HepG2 (cell line): ENCODE results near the gene PDK2. TPM values are rescaled to one million over a fixed set of nuclear protein-coding genes. Genes with fewer than 3 reads are reported as not detected.

ENCODE experiments used
- AGO2 ChIP-seq: fragments of 200-400 bp; formaldehyde crosslinking; optimal IDR thresholded peaks from 2 replicates; pipeline ENCODE3; 2017; ENCODE audit warnings: mild to moderate bottlenecking, low read depth, low read length, moderate library complexity
- AKAP8 ChIP-seq: sonication (generic); formaldehyde crosslinking; IDR thresholded peaks from 2 replicates; pipeline ENCODE4 v1.5.1; 2020; ENCODE audit warnings: mild to moderate bottlenecking, missing genetic modification reagents
- ARNT ChIP-seq: fragments of 450-650 bp; IDR thresholded peaks from 2 replicates; pipeline ENCODE4 v1.6.1; 2017
- BCL6 ChIP-seq: IDR thresholded peaks from 2 replicates; pipeline ENCODE4 v1.6.1; 2016; ENCODE audit warnings: missing genetic modification reagents, missing compliant biosample characterization
- CEBPB ChIP-seq: IDR thresholded peaks from 2 replicates; pipeline ENCODE4 v1.6.1; 2011; ENCODE audit warnings: low read depth, low read length, improper control_type of control experiment, borderline replicate concordance
- GFI1 ChIP-seq: sonication (generic); formaldehyde crosslinking; IDR thresholded peaks from 2 replicates; pipeline ENCODE4 v1.5.0; 2020; ENCODE audit warnings: missing genetic modification reagents, mild to moderate bottlenecking, borderline replicate concordance
- KDM2A ChIP-seq: sonication (generic); formaldehyde crosslinking; IDR thresholded peaks from 2 replicates; pipeline ENCODE4 v1.4.0; 2020; ENCODE audit warnings: low read depth, missing genetic modification reagents, borderline replicate concordance
- KDM3A ChIP-seq: IDR thresholded peaks from 2 replicates; pipeline ENCODE4 v1.6.1; 2018; ENCODE audit warnings: low read depth, missing compliant biosample characterization
- NBN ChIP-seq: fragments of 450-650 bp; conservative IDR thresholded peaks from 2 replicates; pipeline ENCODE4 v1.6.1; 2017
- RBM22 ChIP-seq: fragments of 200-400 bp; formaldehyde crosslinking; optimal IDR thresholded peaks from 2 replicates; pipeline ENCODE3; 2017; ENCODE audit warnings: mild to moderate bottlenecking, low read length, moderate library complexity
- TAF15 ChIP-seq: fragments of 200-400 bp; formaldehyde crosslinking; IDR thresholded peaks from one replicate; pipeline ENCODE4 v1.6.1; 2018; ENCODE audit warnings: mild to moderate bottlenecking, low read depth, low read length; ENCODE audit not compliant: poor library complexity, severe bottlenecking
- TBX2 ChIP-seq: sonication (generic); formaldehyde crosslinking; IDR thresholded peaks from 2 replicates; pipeline ENCODE4 v1.5.0; 2020; ENCODE audit warnings: missing genetic modification reagents, mild to moderate bottlenecking, borderline replicate concordance
- ZNF34 ChIP-seq: sonication (generic); formaldehyde crosslinking; IDR thresholded peaks from 2 replicates; pipeline ENCODE4 v1.4.0; 2020; ENCODE audit warnings: mild to moderate bottlenecking, missing genetic modification reagents, borderline replicate concordance
- ZNF543 ChIP-seq: sonication (generic); formaldehyde crosslinking; IDR thresholded peaks from 2 replicates; pipeline ENCODE4 v1.4.0; 2020; ENCODE audit warnings: mild to moderate bottlenecking, missing genetic modification reagents
- ZNF766 ChIP-seq: sonication (generic); formaldehyde crosslinking; IDR thresholded peaks from 2 replicates; pipeline ENCODE4 v1.5.0; 2020; ENCODE audit warnings: missing genetic modification reagents, borderline replicate concordance
- ZNF781 ChIP-seq: sonication (generic); formaldehyde crosslinking; IDR thresholded peaks from 2 replicates; pipeline ENCODE4 v1.5.1; 2020; ENCODE audit warnings: borderline replicate concordance, mild to moderate bottlenecking, missing genetic modification reagents; ENCODE audit errors: not compliant biosample characterization
- ZSCAN30 ChIP-seq: sonication (generic); formaldehyde crosslinking; IDR thresholded peaks from 2 replicates; pipeline ENCODE4 v1.5.0; 2020; ENCODE audit warnings: mild to moderate bottlenecking, missing genetic modification reagents
- ZSCAN31 ChIP-seq: sonication (generic); formaldehyde crosslinking; IDR thresholded peaks from 2 replicates; pipeline ENCODE4 v1.5.0; 2020; ENCODE audit warnings: low read depth, mild to moderate bottlenecking, missing genetic modification reagents
- polyA plus RNA-seq, 8 experiments: library from polyadenylated mRNA; depleted of rRNA in 3 of 8; stranded (reverse) in 7 of 8; unstranded in 1 of 8; fragments of >200 nt; fragmentation: Illumina TruSeq in 4 of 8; extraction: Trizol in 4 of 8; gene quantifications; 2 replicates each; pipeline versions ENCODE4 v1.2.1 to v1.2.3, GENCODE V29; 2011 to 2016; ENCODE audit warnings: low read depth in 4 of 8, missing spikeins in 1 of 8, mixed read lengths in 1 of 8; ENCODE audit not compliant: insufficient read depth in 1 of 8
- total RNA-seq, 5 experiments: library from RNA; depleted of rRNA; stranded (reverse); fragments of >200 nt; fragmentation: Illumina TruSeq; extraction: Trizol; gene quantifications; 2 replicates each; pipeline ENCODE4 v1.2.3, GENCODE V29; 2016; ENCODE audit warnings: low read depth in 1 of 5
- TF ChIP-seq, protein P1 (sequence below): sonication (generic); formaldehyde crosslinking; IDR thresholded peaks from 2 replicates; pipeline ENCODE4 v1.9.0; 2022; ENCODE audit warnings: low read depth, missing genetic modification reagents
- TF ChIP-seq, protein P2 (sequence below): sonication (generic); formaldehyde crosslinking; IDR thresholded peaks from 2 replicates; pipeline ENCODE4 v1.5.0; 2020; ENCODE audit warnings: mild to moderate bottlenecking, missing genetic modification reagents, moderate library complexity
- TF ChIP-seq, protein P3 (sequence below): IDR thresholded peaks from 2 replicates; pipeline ENCODE4 v1.6.1; 2016; ENCODE audit warnings: mild to moderate bottlenecking, missing biosample characterization, missing genetic modification reagents
- TF ChIP-seq, protein P4 (sequence below): IDR thresholded peaks from 2 replicates; pipeline ENCODE4 v1.6.1; 2018; ENCODE audit warnings: missing genetic modification reagents

Gene PDK2
- total and polyA plus RNA-seq, 2 of the 13 experiments (the other 11 are each of a cell fraction or from before 2014, with no cell fraction given), result 18.5 to 59.7 TPM

DNA sequence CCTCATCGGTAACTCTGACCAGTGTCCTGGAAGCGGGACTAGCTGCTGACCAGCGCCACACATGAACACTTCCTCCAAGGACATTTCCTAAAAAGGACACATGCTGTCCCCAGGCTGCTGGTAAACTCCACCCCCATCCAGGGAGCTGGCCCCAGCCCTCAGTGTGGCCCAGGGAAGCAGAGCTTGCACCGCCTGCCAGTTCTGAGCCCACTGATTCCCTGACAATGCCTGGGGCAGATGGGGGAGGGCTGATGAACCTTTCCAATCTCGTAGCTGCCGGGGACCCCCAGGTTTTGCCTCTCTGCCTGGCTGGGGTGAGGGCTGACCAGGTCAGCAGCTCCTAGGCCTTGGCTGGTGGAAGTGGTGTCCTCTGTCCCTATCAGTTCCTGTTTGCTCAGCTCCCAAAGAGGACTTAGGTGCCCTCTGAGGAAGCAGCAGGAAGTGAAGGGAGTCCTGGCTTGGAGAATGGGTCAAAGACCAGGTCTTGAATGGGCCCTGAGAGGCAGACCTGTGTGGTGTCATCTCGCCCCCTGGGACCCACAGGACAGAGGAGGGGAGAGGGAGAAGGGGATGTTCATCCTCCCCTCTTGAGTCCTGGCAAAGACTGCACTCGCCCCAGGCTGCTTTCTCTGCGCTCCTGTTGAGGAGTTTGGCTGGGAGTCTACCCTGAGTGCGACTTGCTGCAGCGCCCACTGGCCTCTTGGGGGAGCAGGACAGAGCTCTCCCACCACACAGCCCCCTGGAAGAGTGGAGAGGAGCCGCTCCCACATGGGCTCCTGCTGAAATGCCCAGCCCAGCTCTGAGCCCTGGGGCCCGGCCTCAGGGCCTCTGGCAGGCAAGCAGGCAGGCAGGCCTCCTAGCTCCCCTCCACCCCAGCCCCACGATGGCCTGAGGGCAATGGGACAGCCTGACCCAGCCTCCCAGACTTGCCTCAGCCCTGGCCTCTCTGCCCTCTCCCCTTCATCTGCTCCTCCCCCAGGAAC lies 16.8 kb downstream of the PDK2 start (continued):
- TF ChIP-seq, protein P1, sequence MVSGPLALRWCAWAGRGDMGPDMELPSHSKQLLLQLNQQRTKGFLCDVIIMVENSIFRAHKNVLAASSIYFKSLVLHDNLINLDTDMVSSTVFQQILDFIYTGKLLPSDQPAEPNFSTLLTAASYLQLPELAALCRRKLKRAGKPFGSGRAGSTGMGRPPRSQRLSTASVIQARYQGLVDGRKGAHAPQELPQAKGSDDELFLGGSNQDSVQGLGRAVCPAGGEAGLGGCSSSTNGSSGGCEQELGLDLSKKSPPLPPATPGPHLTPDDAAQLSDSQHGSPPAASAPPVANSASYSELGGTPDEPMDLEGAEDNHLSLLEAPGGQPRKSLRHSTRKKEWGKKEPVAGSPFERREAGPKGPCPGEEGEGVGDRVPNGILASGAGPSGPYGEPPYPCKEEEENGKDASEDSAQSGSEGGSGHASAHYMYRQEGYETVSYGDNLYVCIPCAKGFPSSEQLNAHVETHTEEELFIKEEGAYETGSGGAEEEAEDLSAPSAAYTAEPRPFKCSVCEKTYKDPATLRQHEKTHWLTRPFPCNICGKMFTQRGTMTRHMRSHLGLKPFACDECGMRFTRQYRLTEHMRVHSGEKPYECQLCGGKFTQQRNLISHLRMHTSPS (CRISPR knock-in tag), result 0 out of 2 replicates have a peak, but pooled peaks have one; percentile 3
- TF ChIP-seq ZNF781 (no peak), TAF15 (no peak), NBN (no peak), ZSCAN30 (CRISPR knock-in tag) (no peak), CEBPB (no peak), AGO2 (peak; percentile 79), KDM3A (CRISPR knock-in tag) (0 out of 2 replicates have a peak, but pooled peaks have one; percentile 20), ARNT (no peak), GFI1 (CRISPR knock-in tag) (no peak), ZNF543 (CRISPR knock-in tag) (peak; percentile 69; the same call in 1 of the 2 replicates), KDM2A (CRISPR knock-in tag) (no peak), ZNF34 (CRISPR knock-in tag) (no peak), TBX2 (CRISPR knock-in tag) (peak; percentile 56; the same call in 1 of the 2 replicates), RBM22 (peak; percentile 87), BCL6 (CRISPR knock-in tag) (no peak), ZNF766 (CRISPR knock-in tag) (no peak), AKAP8 (CRISPR knock-in tag) (peak; percentile 96), ZSCAN31 (CRISPR knock-in tag) (peak; percentile 44; the same call in 1 of the 2 replicates)
- TF ChIP-seq, protein P2, sequence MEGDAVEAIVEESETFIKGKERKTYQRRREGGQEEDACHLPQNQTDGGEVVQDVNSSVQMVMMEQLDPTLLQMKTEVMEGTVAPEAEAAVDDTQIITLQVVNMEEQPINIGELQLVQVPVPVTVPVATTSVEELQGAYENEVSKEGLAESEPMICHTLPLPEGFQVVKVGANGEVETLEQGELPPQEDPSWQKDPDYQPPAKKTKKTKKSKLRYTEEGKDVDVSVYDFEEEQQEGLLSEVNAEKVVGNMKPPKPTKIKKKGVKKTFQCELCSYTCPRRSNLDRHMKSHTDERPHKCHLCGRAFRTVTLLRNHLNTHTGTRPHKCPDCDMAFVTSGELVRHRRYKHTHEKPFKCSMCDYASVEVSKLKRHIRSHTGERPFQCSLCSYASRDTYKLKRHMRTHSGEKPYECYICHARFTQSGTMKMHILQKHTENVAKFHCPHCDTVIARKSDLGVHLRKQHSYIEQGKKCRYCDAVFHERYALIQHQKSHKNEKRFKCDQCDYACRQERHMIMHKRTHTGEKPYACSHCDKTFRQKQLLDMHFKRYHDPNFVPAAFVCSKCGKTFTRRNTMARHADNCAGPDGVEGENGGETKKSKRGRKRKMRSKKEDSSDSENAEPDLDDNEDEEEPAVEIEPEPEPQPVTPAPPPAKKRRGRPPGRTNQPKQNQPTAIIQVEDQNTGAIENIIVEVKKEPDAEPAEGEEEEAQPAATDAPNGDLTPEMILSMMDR (CRISPR knock-in tag), result peak; percentile 25
- TF ChIP-seq, protein P3, sequence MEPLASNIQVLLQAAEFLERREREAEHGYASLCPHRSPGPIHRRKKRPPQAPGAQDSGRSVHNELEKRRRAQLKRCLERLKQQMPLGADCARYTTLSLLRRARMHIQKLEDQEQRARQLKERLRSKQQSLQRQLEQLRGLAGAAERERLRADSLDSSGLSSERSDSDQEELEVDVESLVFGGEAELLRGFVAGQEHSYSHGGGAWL (CRISPR knock-in tag), result no peak; the same call in 1 of the 2 replicates
- TF ChIP-seq, protein P4, sequence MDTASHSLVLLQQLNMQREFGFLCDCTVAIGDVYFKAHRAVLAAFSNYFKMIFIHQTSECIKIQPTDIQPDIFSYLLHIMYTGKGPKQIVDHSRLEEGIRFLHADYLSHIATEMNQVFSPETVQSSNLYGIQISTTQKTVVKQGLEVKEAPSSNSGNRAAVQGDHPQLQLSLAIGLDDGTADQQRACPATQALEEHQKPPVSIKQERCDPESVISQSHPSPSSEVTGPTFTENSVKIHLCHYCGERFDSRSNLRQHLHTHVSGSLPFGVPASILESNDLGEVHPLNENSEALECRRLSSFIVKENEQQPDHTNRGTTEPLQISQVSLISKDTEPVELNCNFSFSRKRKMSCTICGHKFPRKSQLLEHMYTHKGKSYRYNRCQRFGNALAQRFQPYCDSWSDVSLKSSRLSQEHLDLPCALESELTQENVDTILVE, result no peak
